GM23338 (cell line): Measurements from ENCODE around the gene LDLRAD3. TPM values are rescaled to one million over a fixed set of nuclear protein-coding genes. Genes with fewer than 3 reads are reported as not detected.

Source experiments
- ATAC-seq: fragments of 200-7000 bp; cut with Tn5 transposase; 3 replicates; pipeline ENCODE4 v1.9.1; 2020
- DNase-seq: peaks from one replicate; pipeline ENCODE4 v3.0.0-alpha.2; 2015; ENCODE audit warnings: low spot score
- H2AFZ ChIP-seq: fragments of 200-600 bp; sonication (generic); 2 replicates; pipeline ENCODE4 v1.8.0; 2016; ENCODE audit warnings: antibody characterized with exemption, mild to moderate bottlenecking, moderate library complexity
- H3F3A ChIP-seq: fragments of 200-600 bp; sonication (generic); replicated peaks from 2 replicates; pipeline ENCODE4 v1.8.0; 2017; ENCODE audit warnings: antibody characterized with exemption, mixed run types, low read depth
- H3K27ac ChIP-seq: fragments of 200-600 bp; sonication (generic); 2 replicates; pipeline ENCODE4 v1.6.1; 2016; ENCODE audit warnings: low read depth
- H3K27me3 ChIP-seq: fragments of 200-600 bp; sonication (generic); 2 replicates; pipeline ENCODE4 v1.8.0; 2016; ENCODE audit warnings: mild to moderate bottlenecking, mixed run types, moderate library complexity; ENCODE audit not compliant: insufficient read depth
- H3K36me3 ChIP-seq: fragments of 200-600 bp; sonication (generic); 2 replicates; pipeline ENCODE4 v1.8.0; 2016; ENCODE audit warnings: mild to moderate bottlenecking; ENCODE audit not compliant: insufficient read depth
- H3K4me1 ChIP-seq: fragments of 200-600 bp; sonication (generic); 2 replicates; pipeline ENCODE4 v1.8.0; 2016; ENCODE audit warnings: mild to moderate bottlenecking, moderate library complexity; ENCODE audit not compliant: insufficient read depth
- H3K4me2 ChIP-seq: fragments of 200-600 bp; sonication (generic); 2 replicates; pipeline ENCODE4 v1.7.1; 2017; ENCODE audit warnings: mixed run types
- H3K4me3 ChIP-seq: fragments of 200-600 bp; sonication (generic); 2 replicates; pipeline ENCODE4 v1.6.1; 2016; ENCODE audit warnings: mixed run types
- H3K79me2 ChIP-seq: fragments of 200-600 bp; sonication (generic); replicated peaks from 2 replicates; pipeline ENCODE4 v1.8.0; 2017; ENCODE audit warnings: mild to moderate bottlenecking; ENCODE audit not compliant: insufficient read depth
- H3K9me2 ChIP-seq: fragments of 200-600 bp; sonication (generic); 2 replicates; pipeline ENCODE4 v1.8.0; 2017; ENCODE audit not compliant: insufficient read depth
- H4K20me1 ChIP-seq: fragments of 200-600 bp; sonication (generic); replicated peaks from 2 replicates; pipeline ENCODE4 v1.8.0; 2017; ENCODE audit warnings: mild to moderate bottlenecking; ENCODE audit not compliant: insufficient read depth
- H3K27ac Mint-ChIP-seq: 2 replicates; pipeline ENCODE4 v1.8.0; 2020; ENCODE audit warnings: inconsistent platforms, mild to moderate bottlenecking, moderate library complexity, mixed read lengths
- H3K27me3 Mint-ChIP-seq: 3 replicates; pipeline ENCODE4 v1.8.0; 2022; ENCODE audit warnings: low read depth, mild to moderate bottlenecking, moderate library complexity, mixed read lengths, inconsistent platforms; ENCODE audit not compliant: insufficient read depth, poor library complexity
- H3K36me3 Mint-ChIP-seq: 3 replicates; pipeline ENCODE4 v1.8.0; 2021; ENCODE audit warnings: low read depth, mild to moderate bottlenecking, inconsistent platforms, moderate library complexity, mixed read lengths
- H3K4me1 Mint-ChIP-seq: 3 replicates; pipeline ENCODE4 v1.8.0; 2020; ENCODE audit warnings: mild to moderate bottlenecking, inconsistent platforms, mixed read lengths
- H3K4me3 Mint-ChIP-seq: 3 replicates; pipeline ENCODE4 v1.8.0; 2021; ENCODE audit warnings: moderate library complexity, mild to moderate bottlenecking, inconsistent platforms, mixed read lengths
- H3K9me3 Mint-ChIP-seq: 3 replicates; pipeline ENCODE4 v1.8.0; 2020; ENCODE audit warnings: moderate library complexity, mild to moderate bottlenecking, inconsistent platforms, mixed read lengths
- CREB1 ChIP-seq: fragments of 250-450 bp; sonication (Bioruptor Pico); IDR thresholded peaks from 2 replicates; pipeline ENCODE4 v1.5.0; 2020; ENCODE audit warnings: low read depth, mild to moderate bottlenecking, moderate library complexity
- EZH2 ChIP-seq: fragments of 200-600 bp; sonication (generic); IDR thresholded peaks from one replicate; pipeline ENCODE4 v1.8.0; 2017; ENCODE audit warnings: antibody characterized with exemption, mild to moderate bottlenecking, low read depth; ENCODE audit not compliant: unreplicated experiment
- EZH2phosphoT487 ChIP-seq: fragments of 200-600 bp; sonication (generic); IDR thresholded peaks from one replicate; pipeline ENCODE4 v1.8.1; 2018; ENCODE audit warnings: antibody characterized with exemption; ENCODE audit not compliant: unreplicated experiment
- JUNB ChIP-seq: IDR thresholded peaks from one replicate; pipeline ENCODE4 v1.6.1; 2016; ENCODE audit warnings: antibody characterized with exemption; ENCODE audit not compliant: unreplicated experiment
- NANOG ChIP-seq: IDR thresholded peaks from 2 replicates; pipeline ENCODE4 v1.6.1; 2016; ENCODE audit warnings: antibody characterized with exemption, borderline replicate concordance
- POLR2AphosphoS5 ChIP-seq: IDR thresholded peaks from 2 replicates; pipeline ENCODE4 v1.6.1; 2016; ENCODE audit warnings: antibody characterized with exemption, low read depth
- STAT1 ChIP-seq: IDR thresholded peaks from one replicate; pipeline ENCODE4 v1.6.1; 2016; ENCODE audit warnings: antibody characterized with exemption; ENCODE audit not compliant: unreplicated experiment
- ZNF114 ChIP-seq: fragments of 250-450 bp; sonication (Bioruptor Pico); IDR thresholded peaks from 2 replicates; pipeline ENCODE4 v1.5.0; 2020; ENCODE audit warnings: mild to moderate bottlenecking, moderate library complexity
- ZNF331 ChIP-seq: fragments of 250-450 bp; sonication (Bioruptor Pico); IDR thresholded peaks from 2 replicates; pipeline ENCODE4 v1.5.0; 2020; ENCODE audit warnings: low read depth, mild to moderate bottlenecking, moderate library complexity
- polyA plus RNA-seq: library from polyadenylated mRNA; unstranded; fragments of >200 nt; fragmentation: Nextera tagmentation; extraction: Ambion mirVana; gene quantifications from 2 replicates; pipeline ENCODE4 v1.2.1, GENCODE V29; 2016
- total RNA-seq: library from RNA; depleted of rRNA; stranded (reverse); fragments of >200 nt; shearing (Covaris generic); gene quantifications from 2 replicates; pipeline ENCODE4 v1.2.3, GENCODE V29; 2014
- TF ChIP-seq, protein P1 (sequence below): IDR thresholded peaks from 2 replicates; pipeline ENCODE4 v1.6.1; 2016; ENCODE audit warnings: antibody characterized with exemption
- TF ChIP-seq, protein P2 (sequence below): fragments of 250-450 bp; sonication (Bioruptor Pico); IDR thresholded peaks from 2 replicates; pipeline ENCODE4 v1.5.0; 2020; ENCODE audit warnings: mild to moderate bottlenecking, moderate library complexity
- TF ChIP-seq, protein P3 (sequence below), 2 experiments: fragments of 200-600 bp in 1 of 2; sonication (generic) in 1 of 2; conservative IDR thresholded peaks; 2 replicates each; pipeline versions ENCODE4 v1.5.1 to v1.6.1; 2016 to 2017; ENCODE audit warnings: antibody characterized with exemption in 2 of 2, low read depth in 2 of 2, mild to moderate bottlenecking in 2 of 2, moderate library complexity in 1 of 2
- TF ChIP-seq, protein P4 (sequence below): IDR thresholded peaks from one replicate; pipeline ENCODE4 v1.6.1; 2018; ENCODE audit warnings: antibody characterized with exemption; ENCODE audit not compliant: unreplicated experiment

The LDLRAD3 gene
- total and polyA plus RNA-seq, 2 experiments from 2014 or later: 8.5 to 19.4 TPM

DNA sequence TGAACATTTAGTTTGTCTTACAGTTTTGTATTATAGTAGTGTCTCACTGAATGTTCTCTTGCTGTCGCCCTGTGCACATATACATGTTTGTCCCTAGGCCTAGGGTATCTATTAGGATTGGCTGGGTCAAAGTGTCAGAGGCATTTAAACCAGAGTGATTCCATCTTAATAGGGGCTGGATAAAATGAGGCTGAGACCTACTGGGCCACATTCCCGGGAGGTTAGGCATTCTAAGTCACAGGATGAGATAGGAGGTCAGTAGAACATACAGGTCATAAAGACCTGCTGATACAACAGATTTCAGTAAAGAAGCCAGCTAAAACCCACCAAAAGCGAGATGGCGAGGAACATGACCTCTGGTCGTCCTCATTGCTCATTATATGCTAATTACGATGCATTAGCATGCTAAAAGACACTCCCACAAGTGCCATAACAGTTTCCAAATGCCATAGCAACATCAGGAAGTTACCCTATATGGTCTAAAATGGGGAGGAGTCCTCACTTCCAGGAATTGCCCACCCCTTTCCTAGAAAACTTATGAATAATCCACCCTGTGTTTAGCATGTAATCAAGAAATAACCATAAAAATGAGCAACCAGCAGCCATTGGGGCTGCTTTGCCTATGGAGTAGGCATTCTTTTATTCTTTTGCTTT, 82.6 kb downstream of the LDLRAD3 start:
- Histone ChIP-seq H3K36me3 (no peaks in the 10 kb centered on the region), H3K27ac (no peak overlapping the region; the same call in 1 of the 2 replicates), H3K4me1 (peaks cover 24% of the 10 kb centered on the region), H3K4me2 (no peak overlapping the region), H3K4me3 (no peak overlapping the region), H3K9me2 (no peaks in the 10 kb centered on the region), H3K79me2 (peaks cover 53% of the 10 kb centered on the region), H4K20me1 (no peaks in the 10 kb centered on the region; the same call in 1 of the 2 replicates), H2AFZ (no peak overlapping the region), H3F3A (no peaks in the 10 kb centered on the region), H3K27me3 (no peaks in the 10 kb centered on the region)
- Mint-ChIP-seq H3K4me1 (peaks cover 47% of the 10 kb centered on the region), H3K9me3 (no peaks in the 10 kb centered on the region), H3K27ac (no peak overlapping the region), H3K27me3 (peaks cover 7% of the 10 kb centered on the region), H3K36me3 (peaks cover 7% of the 10 kb centered on the region), H3K4me3 (no peak overlapping the region)
- no peak for ATAC-seq
- TF ChIP-seq, protein P1, sequence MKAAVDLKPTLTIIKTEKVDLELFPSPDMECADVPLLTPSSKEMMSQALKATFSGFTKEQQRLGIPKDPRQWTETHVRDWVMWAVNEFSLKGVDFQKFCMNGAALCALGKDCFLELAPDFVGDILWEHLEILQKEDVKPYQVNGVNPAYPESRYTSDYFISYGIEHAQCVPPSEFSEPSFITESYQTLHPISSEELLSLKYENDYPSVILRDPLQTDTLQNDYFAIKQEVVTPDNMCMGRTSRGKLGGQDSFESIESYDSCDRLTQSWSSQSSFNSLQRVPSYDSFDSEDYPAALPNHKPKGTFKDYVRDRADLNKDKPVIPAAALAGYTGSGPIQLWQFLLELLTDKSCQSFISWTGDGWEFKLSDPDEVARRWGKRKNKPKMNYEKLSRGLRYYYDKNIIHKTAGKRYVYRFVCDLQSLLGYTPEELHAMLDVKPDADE: no peak
- no peak for TF ChIP-seq EZH2
- TF ChIP-seq ZNF331 (CRISPR knock-in tag): no peak
- no peak for TF ChIP-seq NANOG
- no peak for TF ChIP-seq CREB1 (CRISPR knock-in tag)
- TF ChIP-seq, protein P2, sequence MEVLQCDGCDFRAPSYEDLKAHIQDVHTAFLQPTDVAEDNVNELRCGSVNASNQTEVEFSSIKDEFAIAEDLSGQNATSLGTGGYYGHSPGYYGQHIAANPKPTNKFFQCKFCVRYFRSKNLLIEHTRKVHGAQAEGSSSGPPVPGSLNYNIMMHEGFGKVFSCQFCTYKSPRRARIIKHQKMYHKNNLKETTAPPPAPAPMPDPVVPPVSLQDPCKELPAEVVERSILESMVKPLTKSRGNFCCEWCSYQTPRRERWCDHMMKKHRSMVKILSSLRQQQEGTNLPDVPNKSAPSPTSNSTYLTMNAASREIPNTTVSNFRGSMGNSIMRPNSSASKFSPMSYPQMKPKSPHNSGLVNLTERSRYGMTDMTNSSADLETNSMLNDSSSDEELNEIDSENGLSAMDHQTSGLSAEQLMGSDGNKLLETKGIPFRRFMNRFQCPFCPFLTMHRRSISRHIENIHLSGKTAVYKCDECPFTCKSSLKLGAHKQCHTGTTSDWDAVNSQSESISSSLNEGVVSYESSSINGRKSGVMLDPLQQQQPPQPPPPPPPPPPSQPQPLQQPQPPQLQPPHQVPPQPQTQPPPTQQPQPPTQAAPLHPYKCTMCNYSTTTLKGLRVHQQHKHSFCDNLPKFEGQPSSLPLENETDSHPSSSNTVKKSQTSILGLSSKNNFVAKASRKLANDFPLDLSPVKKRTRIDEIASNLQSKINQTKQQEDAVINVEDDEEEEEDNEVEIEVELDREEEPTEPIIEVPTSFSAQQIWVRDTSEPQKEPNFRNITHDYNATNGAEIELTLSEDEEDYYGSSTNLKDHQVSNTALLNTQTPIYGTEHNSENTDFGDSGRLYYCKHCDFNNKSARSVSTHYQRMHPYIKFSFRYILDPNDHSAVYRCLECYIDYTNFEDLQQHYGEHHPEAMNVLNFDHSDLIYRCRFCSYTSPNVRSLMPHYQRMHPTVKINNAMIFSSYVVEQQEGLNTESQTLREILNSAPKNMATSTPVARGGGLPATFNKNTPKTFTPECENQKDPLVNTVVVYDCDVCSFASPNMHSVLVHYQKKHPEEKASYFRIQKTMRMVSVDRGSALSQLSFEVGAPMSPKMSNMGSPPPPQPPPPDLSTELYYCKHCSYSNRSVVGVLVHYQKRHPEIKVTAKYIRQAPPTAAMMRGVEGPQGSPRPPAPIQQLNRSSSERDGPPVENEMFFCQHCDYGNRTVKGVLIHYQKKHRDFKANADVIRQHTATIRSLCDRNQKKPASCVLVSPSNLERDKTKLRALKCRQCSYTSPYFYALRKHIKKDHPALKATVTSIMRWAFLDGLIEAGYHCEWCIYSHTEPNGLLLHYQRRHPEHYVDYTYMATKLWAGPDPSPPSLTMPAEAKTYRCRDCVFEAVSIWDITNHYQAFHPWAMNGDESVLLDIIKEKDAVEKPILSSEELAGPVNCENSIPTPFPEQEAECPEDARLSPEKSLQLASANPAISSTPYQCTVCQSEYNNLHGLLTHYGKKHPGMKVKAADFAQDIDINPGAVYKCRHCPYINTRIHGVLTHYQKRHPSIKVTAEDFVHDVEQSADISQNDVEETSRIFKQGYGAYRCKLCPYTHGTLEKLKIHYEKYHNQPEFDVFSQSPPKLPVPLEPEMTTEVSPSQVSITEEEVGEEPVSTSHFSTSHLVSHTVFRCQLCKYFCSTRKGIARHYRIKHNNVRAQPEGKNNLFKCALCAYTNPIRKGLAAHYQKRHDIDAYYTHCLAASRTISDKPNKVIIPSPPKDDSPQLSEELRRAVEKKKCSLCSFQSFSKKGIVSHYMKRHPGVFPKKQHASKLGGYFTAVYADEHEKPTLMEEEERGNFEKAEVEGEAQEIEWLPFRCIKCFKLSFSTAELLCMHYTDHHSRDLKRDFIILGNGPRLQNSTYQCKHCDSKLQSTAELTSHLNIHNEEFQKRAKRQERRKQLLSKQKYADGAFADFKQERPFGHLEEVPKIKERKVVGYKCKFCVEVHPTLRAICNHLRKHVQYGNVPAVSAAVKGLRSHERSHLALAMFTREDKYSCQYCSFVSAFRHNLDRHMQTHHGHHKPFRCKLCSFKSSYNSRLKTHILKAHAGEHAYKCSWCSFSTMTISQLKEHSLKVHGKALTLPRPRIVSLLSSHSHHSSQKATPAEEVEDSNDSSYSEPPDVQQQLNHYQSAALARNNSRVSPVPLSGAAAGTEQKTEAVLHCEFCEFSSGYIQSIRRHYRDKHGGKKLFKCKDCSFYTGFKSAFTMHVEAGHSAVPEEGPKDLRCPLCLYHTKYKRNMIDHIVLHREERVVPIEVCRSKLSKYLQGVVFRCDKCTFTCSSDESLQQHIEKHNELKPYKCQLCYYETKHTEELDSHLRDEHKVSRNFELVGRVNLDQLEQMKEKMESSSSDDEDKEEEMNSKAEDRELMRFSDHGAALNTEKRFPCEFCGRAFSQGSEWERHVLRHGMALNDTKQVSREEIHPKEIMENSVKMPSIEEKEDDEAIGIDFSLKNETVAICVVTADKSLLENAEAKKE (CRISPR knock-in tag): no peak
- TF ChIP-seq EZH2phosphoT487: no peak
- no peak for TF ChIP-seq ZNF114
- no peak for TF ChIP-seq POLR2AphosphoS5
- TF ChIP-seq, protein P3, sequence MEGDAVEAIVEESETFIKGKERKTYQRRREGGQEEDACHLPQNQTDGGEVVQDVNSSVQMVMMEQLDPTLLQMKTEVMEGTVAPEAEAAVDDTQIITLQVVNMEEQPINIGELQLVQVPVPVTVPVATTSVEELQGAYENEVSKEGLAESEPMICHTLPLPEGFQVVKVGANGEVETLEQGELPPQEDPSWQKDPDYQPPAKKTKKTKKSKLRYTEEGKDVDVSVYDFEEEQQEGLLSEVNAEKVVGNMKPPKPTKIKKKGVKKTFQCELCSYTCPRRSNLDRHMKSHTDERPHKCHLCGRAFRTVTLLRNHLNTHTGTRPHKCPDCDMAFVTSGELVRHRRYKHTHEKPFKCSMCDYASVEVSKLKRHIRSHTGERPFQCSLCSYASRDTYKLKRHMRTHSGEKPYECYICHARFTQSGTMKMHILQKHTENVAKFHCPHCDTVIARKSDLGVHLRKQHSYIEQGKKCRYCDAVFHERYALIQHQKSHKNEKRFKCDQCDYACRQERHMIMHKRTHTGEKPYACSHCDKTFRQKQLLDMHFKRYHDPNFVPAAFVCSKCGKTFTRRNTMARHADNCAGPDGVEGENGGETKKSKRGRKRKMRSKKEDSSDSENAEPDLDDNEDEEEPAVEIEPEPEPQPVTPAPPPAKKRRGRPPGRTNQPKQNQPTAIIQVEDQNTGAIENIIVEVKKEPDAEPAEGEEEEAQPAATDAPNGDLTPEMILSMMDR (conservative IDR thresholded peaks at IDR 0.05; ENCODE audit: low read depth in 2 of 2): no peak
- TF ChIP-seq, protein P4, sequence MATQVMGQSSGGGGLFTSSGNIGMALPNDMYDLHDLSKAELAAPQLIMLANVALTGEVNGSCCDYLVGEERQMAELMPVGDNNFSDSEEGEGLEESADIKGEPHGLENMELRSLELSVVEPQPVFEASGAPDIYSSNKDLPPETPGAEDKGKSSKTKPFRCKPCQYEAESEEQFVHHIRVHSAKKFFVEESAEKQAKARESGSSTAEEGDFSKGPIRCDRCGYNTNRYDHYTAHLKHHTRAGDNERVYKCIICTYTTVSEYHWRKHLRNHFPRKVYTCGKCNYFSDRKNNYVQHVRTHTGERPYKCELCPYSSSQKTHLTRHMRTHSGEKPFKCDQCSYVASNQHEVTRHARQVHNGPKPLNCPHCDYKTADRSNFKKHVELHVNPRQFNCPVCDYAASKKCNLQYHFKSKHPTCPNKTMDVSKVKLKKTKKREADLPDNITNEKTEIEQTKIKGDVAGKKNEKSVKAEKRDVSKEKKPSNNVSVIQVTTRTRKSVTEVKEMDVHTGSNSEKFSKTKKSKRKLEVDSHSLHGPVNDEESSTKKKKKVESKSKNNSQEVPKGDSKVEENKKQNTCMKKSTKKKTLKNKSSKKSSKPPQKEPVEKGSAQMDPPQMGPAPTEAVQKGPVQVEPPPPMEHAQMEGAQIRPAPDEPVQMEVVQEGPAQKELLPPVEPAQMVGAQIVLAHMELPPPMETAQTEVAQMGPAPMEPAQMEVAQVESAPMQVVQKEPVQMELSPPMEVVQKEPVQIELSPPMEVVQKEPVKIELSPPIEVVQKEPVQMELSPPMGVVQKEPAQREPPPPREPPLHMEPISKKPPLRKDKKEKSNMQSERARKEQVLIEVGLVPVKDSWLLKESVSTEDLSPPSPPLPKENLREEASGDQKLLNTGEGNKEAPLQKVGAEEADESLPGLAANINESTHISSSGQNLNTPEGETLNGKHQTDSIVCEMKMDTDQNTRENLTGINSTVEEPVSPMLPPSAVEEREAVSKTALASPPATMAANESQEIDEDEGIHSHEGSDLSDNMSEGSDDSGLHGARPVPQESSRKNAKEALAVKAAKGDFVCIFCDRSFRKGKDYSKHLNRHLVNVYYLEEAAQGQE: no peak
- TF ChIP-seq STAT1: no peak
- no peak for TF ChIP-seq JUNB
- peak; percentile 54 for DNase-seq
